Esophagus muscularis mucosa (tissue), 4 donors: Measurements from ENCODE around the gene ZBTB16. TPM values are rescaled to one million over a fixed set of nuclear protein-coding genes. Genes with fewer than 3 reads are reported as not detected.

ENCODE experiments used
- DNase-seq: peaks from one replicate; pipeline ENCODE4 v3.0.0-alpha.2; 2017; ENCODE audit errors: extremely low spot score
- H3K27ac ChIP-seq, 4 donors: fragments of 200-600 bp; sonication (generic); replicated peaks in 1 of 4; 1 replicate in 3 of 4; 2 replicates in 1 of 4; pipeline ENCODE4 v1.5.1; 2016 to 2019; ENCODE audit warnings: mild to moderate bottlenecking in 1 of 4
- H3K27me3 ChIP-seq, 4 donors: fragments of 200-600 bp; sonication (generic); one replicate each; pipeline versions ENCODE4 v1.5.1 to v1.6.0; 2016 to 2019
- H3K36me3 ChIP-seq, 4 donors: fragments of 200-600 bp; sonication (generic); one replicate each; pipeline ENCODE4 v1.5.1; 2016 to 2019
- H3K4me1 ChIP-seq, 4 donors: fragments of 200-600 bp; sonication (generic); one replicate each; pipeline ENCODE4 v1.5.1; 2016 to 2019
- H3K4me3 ChIP-seq, 4 donors: fragments of 200-600 bp; sonication (generic); 1 replicate in 2 of 4; 2 replicates in 2 of 4; pipeline ENCODE4 v1.5.1; 2016 to 2019; ENCODE audit warnings: mild to moderate bottlenecking in 4 of 4, moderate library complexity in 1 of 4
- H3K9me3 ChIP-seq, 4 donors: fragments of 200-600 bp; sonication (generic); 1 replicate in 3 of 4; 2 replicates in 1 of 4; pipeline ENCODE4 v1.5.1; 2016 to 2019
- CTCF ChIP-seq, 3 experiments: fragments of 200-600 bp in 2 of 3; fragments of 450-650 bp in 1 of 3; sonication (generic) in 2 of 3; IDR thresholded peaks; one replicate each; pipeline ENCODE4 v1.5.1; 2017 to 2019; ENCODE audit warnings: antibody characterized with exemption in 3 of 3, mild to moderate bottlenecking in 2 of 3, moderate library complexity in 1 of 3
- EP300 ChIP-seq: sonication (generic); formaldehyde crosslinking; IDR thresholded peaks from one replicate; pipeline ENCODE4 v1.6.1; 2017; ENCODE audit warnings: antibody characterized with exemption
- POLR2A ChIP-seq: fragments of 450-650 bp; IDR thresholded peaks from one replicate; pipeline ENCODE4 v1.6.1; 2017; ENCODE audit warnings: antibody characterized with exemption, moderate library complexity, mild to moderate bottlenecking, low read depth
- POLR2AphosphoS5 ChIP-seq, 2 donors: sonication (generic); formaldehyde crosslinking; IDR thresholded peaks; one replicate each; pipeline ENCODE4 v1.6.1; 2017; ENCODE audit warnings: antibody characterized with exemption in 2 of 2
- WGBS: methylation state at CpG from one replicate; pipeline ENCODE4 v1.1.5; 2018; 5-methylcytosine and 5-hydroxymethylcytosine counted together
- intact Hi-C: fragments of 100-400 bp; cut with DNase I; formaldehyde crosslinking; loops from one replicate; pipeline ENCODE4 v1.15.1; 2023
- total RNA-seq, 4 donors: library from RNA; depleted of rRNA; stranded (reverse); fragments of >200 nt; gene quantifications; one replicate each; pipeline versions ENCODE4 v1.1.0 to v1.2.1, GENCODE V29; 2016

ZBTB16 gene
- total RNA-seq, 4 donors from 2014 or later, result 175 to 319 (median 222) TPM

- TF ChIP-seq POLR2AphosphoS5 (IDR thresholded peaks at IDR 0.05), result peak in 1 of 2 donors; percentile 47
- TF ChIP-seq POLR2A, result no peak
- H3K27me3 ChIP-seq, result no peaks in the 10 kb centered on the region
- no peak overlapping the region for H3K4me3 ChIP-seq
- 93% methylated on average over 11 of the region's 11 CpGs for WGBS
- no peak for DNase-seq
- peaks cover 28 to 59% (median 46%) of the 10 kb centered on the region in 4 donors for H3K4me1 ChIP-seq
- H3K9me3 ChIP-seq, result no peaks in the 10 kb centered on the region
- intact Hi-C loops, result loop anchor here (5.0 kb wide), 1 partner anchor 35 kb away; no protein-coding TSS in a partner anchor
- H3K27ac ChIP-seq, result no peak overlapping the region
- peaks cover 89 to 96% (median 94%) of the 10 kb centered on the region in 4 donors for H3K36me3 ChIP-seq
These were observed 187.7 kb downstream of the ZBTB16 start for GRCh38 chr11:114247070-114247789.

GRCh38 chr11:114250180-114250579 lies 190.7 kb downstream of the ZBTB16 start:
- peaks cover 69 to 96% (median 87%) of the 10 kb centered on the region in 4 donors for H3K36me3 ChIP-seq
- no peak for DNase-seq
- 92% methylated on average over 17 of the region's 17 CpGs for WGBS
- no peaks in the 10 kb centered on the region for H3K9me3 ChIP-seq
- H3K4me3 ChIP-seq, result no peak overlapping the region
- TF ChIP-seq CTCF (IDR thresholded peaks at IDR 0.05), result no peak
- TF ChIP-seq POLR2AphosphoS5 (IDR thresholded peaks at IDR 0.05), result peak in 1 of 2 donors; percentile 53
- intact Hi-C loops, result no loop called here
- H3K4me1 ChIP-seq, result peaks cover 12 to 65% (median 40%) of the 10 kb centered on the region in 4 donors
- no peaks in the 10 kb centered on the region for H3K27me3 ChIP-seq
- H3K27ac ChIP-seq, result peak overlapping the region in 2 of 4 donors; percentile 59 to 67

GRCh38 chr11:114250993-114251814 lies 191.7 kb downstream of the ZBTB16 start:
- Histone ChIP-seq H3K27ac (peak overlapping the region; percentile 28 to 67 (median 50)), H3K36me3 (peaks cover 62 to 93% (median 81%) of the 10 kb centered on the region in 4 donors), H3K4me1 (peaks cover 13 to 67% (median 50%) of the 10 kb centered on the region in 4 donors)

GRCh38 chr11:114251815-114252337 lies 192.4 kb downstream of the ZBTB16 start:
- H3K27ac ChIP-seq, result peak overlapping the region; percentile 28 to 67 (median 50)
- no peaks in the 10 kb centered on the region for H3K27me3 ChIP-seq
- no peak for DNase-seq
- H3K36me3 ChIP-seq, result peaks cover 60 to 93% (median 80%) of the 10 kb centered on the region in 4 donors
- no peak overlapping the region for H3K4me3 ChIP-seq
- TF ChIP-seq CTCF (IDR thresholded peaks at IDR 0.05) (no peak), EP300 (no peak), POLR2A (no peak), POLR2AphosphoS5 (IDR thresholded peaks at IDR 0.05) (peak in 1 of 2 donors; percentile 3)
- intact Hi-C loops, result no loop called here
- peaks cover 20 to 73% (median 56%) of the 10 kb centered on the region in 4 donors for H3K4me1 ChIP-seq
- 81% methylated on average over 9 of the region's 9 CpGs for WGBS
- H3K9me3 ChIP-seq, result no peaks in the 10 kb centered on the region

More at GRCh38 chr11:114250993-114251814, 191.7 kb downstream of the ZBTB16 start:
- no peak for DNase-seq
- Histone ChIP-seq H3K27me3 (no peaks in the 10 kb centered on the region), H3K4me3 (no peak overlapping the region), H3K9me3 (no peaks in the 10 kb centered on the region)
- TF ChIP-seq POLR2AphosphoS5 (IDR thresholded peaks at IDR 0.05), result peak; percentile 26 to 65
- no peak for TF ChIP-seq EP300
- intact Hi-C loops, result no loop called here
- 89% methylated on average over 13 of the region's 14 CpGs for WGBS

GRCh38 chr11:114252767-114253166 lies 193.3 kb downstream of the ZBTB16 start:
- DNase-seq, result no peak
- WGBS, result 70% methylated on average over 9 of the region's 9 CpGs
- Histone ChIP-seq H3K36me3 (peaks cover 51 to 87% (median 75%) of the 10 kb centered on the region in 4 donors), H3K27me3 (no peaks in the 10 kb centered on the region), H3K4me1 (peaks cover 29 to 82% (median 65%) of the 10 kb centered on the region in 4 donors), H3K9me3 (no peaks in the 10 kb centered on the region), H3K4me3 (no peak overlapping the region), H3K27ac (peak overlapping the region in 3 of 4 donors; percentile 40 to 67 (median 59))
- intact Hi-C loops, result no loop called here
- no peak for TF ChIP-seq POLR2A
- peak in 1 of 2 donors; percentile 38 for TF ChIP-seq POLR2AphosphoS5 (IDR thresholded peaks at IDR 0.05)
- no peak for TF ChIP-seq EP300
- no peak for TF ChIP-seq CTCF (IDR thresholded peaks at IDR 0.05)
